Tongue (tissue), 1 donor: ENCODE results near the gene ZNHIT6. TPM values are rescaled to one million over a fixed set of nuclear protein-coding genes. Genes with fewer than 3 reads are reported as not detected.

ENCODE experiments used
- total RNA-seq: library from RNA; depleted of rRNA; stranded (reverse); fragments of >200 nt; gene quantifications from one replicate; pipeline ENCODE4 v1.2.3, GENCODE V29; 2014

The ZNHIT6 gene
- total RNA-seq, 1 donor from 2014 or later, result 12.5 TPM

Other genes starting within 250 kb of the ZNHIT6 start
- 43.8 TPM for gene DDAH1, start 243.3 kb downstream of the ZNHIT6 start, total RNA-seq
- gene CCN1, start 127.7 kb downstream of the ZNHIT6 start, total RNA-seq, result 27.5 TPM